Activated T-cell treated with anti-CD3 and anti-CD28 coated beads, Interleukin-2, amount 50 U/mL, for 4 hours (primary cell): ENCODE data around the gene ANKRD44. TPM values are rescaled to one million over a fixed set of nuclear protein-coding genes. Genes with fewer than 3 reads are reported as not detected.
A peak's percentile ranks its signal among the peaks of the same experiment; 100 is the strongest.

Experiments used
- ATAC-seq, 2 donors: fragments of 200-7000 bp; cut with Tn5 transposase; one replicate each; pipeline ENCODE4 v1.10.0; 2021
- DNase-seq: peaks from one replicate; pipeline ENCODE4 v3.0.0-alpha.2; 2020
- H3K27me3 Mint-ChIP-seq: one replicate; pipeline ENCODE4 v1.8.0; 2021; ENCODE audit warnings: low read depth, mixed read lengths
- H3K36me3 Mint-ChIP-seq: one replicate; pipeline ENCODE4 v1.8.0; 2022; ENCODE audit warnings: mixed read lengths; ENCODE audit not compliant: insufficient read depth
- H3K4me1 Mint-ChIP-seq: one replicate; pipeline ENCODE4 v1.8.0; 2021; ENCODE audit warnings: low read depth, mixed read lengths
- H3K4me3 Mint-ChIP-seq: one replicate; pipeline ENCODE4 v1.8.0; 2021; ENCODE audit warnings: mild to moderate bottlenecking, moderate library complexity, mixed read lengths
- H3K9me3 Mint-ChIP-seq: one replicate; pipeline ENCODE4 v1.8.0; 2021; ENCODE audit warnings: mixed read lengths
- total RNA-seq, 3 donors: library from RNA; stranded (reverse); gene quantifications; one replicate each; pipeline ENCODE4 v1.2.1, GENCODE V29; 2021

ANKRD44 gene
- total RNA-seq, 3 donors from 2014 or later = 75.0 to 91.5 (median 78.3) TPM

GRCh38 chr2:197179744-197180498 is 130.7 kb downstream of the ANKRD44 start:
- H3K9me3 Mint-ChIP-seq = no peaks in the 10 kb centered on the region
- DNase-seq (no peak), ATAC-seq (no peak)
- peaks cover 25% of the 10 kb centered on the region for H3K36me3 Mint-ChIP-seq
- H3K4me3 Mint-ChIP-seq = no peak overlapping the region
- no peaks in the 10 kb centered on the region for H3K27me3 Mint-ChIP-seq
- H3K4me1 Mint-ChIP-seq = peaks cover 65% of the 10 kb centered on the region

- peaks cover 10% of the 10 kb centered on the region for H3K36me3 Mint-ChIP-seq
- ATAC-seq = no peak
These were observed 134.1 kb downstream of the ANKRD44 start for GRCh38 chr2:197176522-197176921.

GRCh38 chr2:197174539-197175094 is 136.0 kb downstream of the ANKRD44 start:
- no peaks in the 10 kb centered on the region for H3K27me3 Mint-ChIP-seq
- H3K36me3 Mint-ChIP-seq = peaks cover 11% of the 10 kb centered on the region
- H3K4me1 Mint-ChIP-seq = peaks cover 63% of the 10 kb centered on the region
- H3K4me3 Mint-ChIP-seq = no peak overlapping the region
- no peak for DNase-seq
- peak; percentile 48 to 97 for ATAC-seq
- H3K9me3 Mint-ChIP-seq = no peaks in the 10 kb centered on the region

More at GRCh38 chr2:197176522-197176921, 134.1 kb downstream of the ANKRD44 start:
- no peaks in the 10 kb centered on the region for H3K27me3 Mint-ChIP-seq
- DNase-seq = no peak
- H3K9me3 Mint-ChIP-seq = no peaks in the 10 kb centered on the region
- H3K4me3 Mint-ChIP-seq = no peak overlapping the region
- H3K4me1 Mint-ChIP-seq = peaks cover 56% of the 10 kb centered on the region

GRCh38 chr2:197171582-197171981 is 139.0 kb downstream of the ANKRD44 start:
- no peaks in the 10 kb centered on the region for H3K9me3 Mint-ChIP-seq
- H3K4me1 Mint-ChIP-seq = peaks cover 76% of the 10 kb centered on the region
- ATAC-seq (no peak), DNase-seq (no peak)
- peaks cover 14% of the 10 kb centered on the region for H3K36me3 Mint-ChIP-seq
- H3K27me3 Mint-ChIP-seq = no peaks in the 10 kb centered on the region
- H3K4me3 Mint-ChIP-seq = no peak overlapping the region

GRCh38 chr2:197170208-197170607 is 140.4 kb downstream of the ANKRD44 start:
- DNase-seq = no peak
- no peaks in the 10 kb centered on the region for H3K27me3 Mint-ChIP-seq
- H3K4me1 Mint-ChIP-seq = peaks cover 77% of the 10 kb centered on the region
- no peaks in the 10 kb centered on the region for H3K9me3 Mint-ChIP-seq
- ATAC-seq = no peak
- H3K36me3 Mint-ChIP-seq = peaks cover 14% of the 10 kb centered on the region
- H3K4me3 Mint-ChIP-seq = no peak overlapping the region

GRCh38 chr2:197168705-197169104 is 141.9 kb downstream of the ANKRD44 start:
- Mint-ChIP-seq H3K4me3 (no peak overlapping the region), H3K27me3 (no peaks in the 10 kb centered on the region), H3K36me3 (peaks cover 18% of the 10 kb centered on the region), H3K9me3 (no peaks in the 10 kb centered on the region), H3K4me1 (peaks cover 73% of the 10 kb centered on the region)
- ATAC-seq (peak; percentile 73 to 78), DNase-seq (peak; percentile 71)

GRCh38 chr2:197167608-197168314 is 142.8 kb downstream of the ANKRD44 start:
- ATAC-seq (peak in 1 of 2 donors; percentile 47), DNase-seq (no peak)
- Mint-ChIP-seq H3K27me3 (no peaks in the 10 kb centered on the region), H3K36me3 (peaks cover 18% of the 10 kb centered on the region), H3K4me3 (no peak overlapping the region), H3K4me1 (peaks cover 77% of the 10 kb centered on the region), H3K9me3 (no peaks in the 10 kb centered on the region)

GRCh38 chr2:197165020-197165419 is 145.6 kb downstream of the ANKRD44 start:
- Mint-ChIP-seq H3K4me1 (peaks cover 81% of the 10 kb centered on the region), H3K4me3 (no peak overlapping the region), H3K27me3 (no peaks in the 10 kb centered on the region), H3K9me3 (no peaks in the 10 kb centered on the region), H3K36me3 (peaks cover 14% of the 10 kb centered on the region)
- DNase-seq = no peak
- ATAC-seq = no peak

GRCh38 chr2:197164141-197164754 is 146.3 kb downstream of the ANKRD44 start:
- Mint-ChIP-seq H3K4me3 (no peak overlapping the region), H3K4me1 (peaks cover 82% of the 10 kb centered on the region), H3K9me3 (no peaks in the 10 kb centered on the region), H3K36me3 (peaks cover 13% of the 10 kb centered on the region), H3K27me3 (no peaks in the 10 kb centered on the region)
- no peak for DNase-seq
- ATAC-seq = no peak

GRCh38 chr2:197163712-197164140 is 146.9 kb downstream of the ANKRD44 start:
- H3K4me1 Mint-ChIP-seq = peaks cover 82% of the 10 kb centered on the region
- no peak for DNase-seq
- ATAC-seq = no peak
- no peaks in the 10 kb centered on the region for H3K27me3 Mint-ChIP-seq
- peaks cover 10% of the 10 kb centered on the region for H3K36me3 Mint-ChIP-seq
- no peaks in the 10 kb centered on the region for H3K9me3 Mint-ChIP-seq
- H3K4me3 Mint-ChIP-seq = no peak overlapping the region

GRCh38 chr2:197161774-197162173 is 148.8 kb downstream of the ANKRD44 start:
- ATAC-seq (no peak), DNase-seq (no peak)
- Mint-ChIP-seq H3K36me3 (peaks cover 10% of the 10 kb centered on the region), H3K9me3 (peaks cover under 1% of the 10 kb centered on the region), H3K4me3 (no peak overlapping the region), H3K4me1 (peaks cover 81% of the 10 kb centered on the region), H3K27me3 (no peaks in the 10 kb centered on the region)

- Mint-ChIP-seq H3K4me3 (peak overlapping the region; percentile 41), H3K36me3 (peaks cover 17% of the 10 kb centered on the region), H3K9me3 (peaks cover 4% of the 10 kb centered on the region), H3K4me1 (peaks cover 74% of the 10 kb centered on the region), H3K27me3 (no peaks in the 10 kb centered on the region)
- peak; percentile 39 for DNase-seq
- peak; percentile 83 to 89 for ATAC-seq
These were observed 150.8 kb downstream of the ANKRD44 start for GRCh38 chr2:197159661-197160211.

GRCh38 chr2:197158591-197159550 is 151.7 kb downstream of the ANKRD44 start:
- H3K36me3 Mint-ChIP-seq = peaks cover 15% of the 10 kb centered on the region
- H3K4me3 Mint-ChIP-seq = peak overlapping the region; percentile 14
- ATAC-seq = no peak
- DNase-seq = no peak
- H3K27me3 Mint-ChIP-seq = no peaks in the 10 kb centered on the region
- peaks cover 76% of the 10 kb centered on the region for H3K4me1 Mint-ChIP-seq
- peaks cover 4% of the 10 kb centered on the region for H3K9me3 Mint-ChIP-seq
